HG03196 (cell line): Measurements from ENCODE around the gene NRTN.

Source experiments
- ATAC-seq: cut with Tn5 transposase; IDR thresholded peaks from one replicate; pipeline ENCODE4 v1.9.1; 2021; ENCODE audit not compliant: unreplicated experiment

Gene NRTN

DNA sequence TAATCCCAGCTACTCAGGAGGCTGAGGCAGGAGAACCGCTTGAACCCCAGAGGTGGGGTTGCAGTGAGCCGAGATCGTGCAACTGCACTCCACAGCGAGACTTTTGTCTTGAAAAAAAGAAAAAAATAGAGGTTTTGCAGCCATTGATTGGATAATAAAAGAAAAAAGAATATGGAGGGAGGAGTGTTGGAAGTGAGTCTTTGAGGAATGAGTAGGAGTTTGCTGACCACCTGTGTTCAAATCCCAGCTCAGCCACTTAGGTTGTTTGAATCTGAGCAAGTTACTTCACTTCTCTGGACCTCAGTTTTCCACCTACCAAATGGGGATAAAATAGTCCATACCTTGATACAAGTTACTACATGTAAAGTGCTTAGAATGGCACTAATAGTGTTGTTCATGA is 6.2 kb downstream of the NRTN start:
- no peak for ATAC-seq

DNA sequence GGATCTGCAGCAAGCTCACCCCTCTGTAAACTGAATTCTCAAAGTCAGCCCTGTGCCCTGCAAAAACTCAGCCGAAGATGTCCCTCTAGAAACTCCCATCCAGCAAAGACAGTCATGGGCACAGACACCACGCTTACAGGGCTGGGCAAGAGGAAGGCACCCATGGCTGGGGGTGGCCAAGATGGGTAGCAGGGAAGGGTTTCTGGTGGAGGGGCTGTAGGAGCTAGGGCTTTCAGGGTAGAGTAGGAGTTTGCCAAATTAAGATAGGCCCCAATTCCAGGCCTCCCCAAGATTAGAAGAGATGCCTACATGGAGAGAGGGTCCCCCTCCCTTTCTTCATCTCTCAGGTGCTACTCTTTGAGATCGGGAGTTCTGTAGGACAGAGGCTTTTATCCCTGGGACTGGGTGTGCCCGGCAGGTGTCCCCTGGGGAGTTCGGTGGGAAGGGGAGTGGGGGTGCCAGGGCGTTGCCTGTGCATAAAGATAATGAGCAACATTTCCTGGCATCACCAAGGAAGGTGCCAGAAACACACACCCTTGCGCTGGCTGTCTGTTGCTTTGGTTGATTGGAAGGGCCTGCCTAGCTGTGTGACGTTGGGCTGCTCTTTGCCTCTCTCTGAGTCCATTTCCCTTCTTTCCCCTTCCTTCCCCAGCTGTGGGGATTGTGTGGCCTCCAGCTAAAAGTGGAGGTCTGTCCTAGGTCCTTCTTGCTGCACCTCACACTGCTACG is 9.4 kb downstream of the NRTN start:
- ATAC-seq, result no peak

DNA sequence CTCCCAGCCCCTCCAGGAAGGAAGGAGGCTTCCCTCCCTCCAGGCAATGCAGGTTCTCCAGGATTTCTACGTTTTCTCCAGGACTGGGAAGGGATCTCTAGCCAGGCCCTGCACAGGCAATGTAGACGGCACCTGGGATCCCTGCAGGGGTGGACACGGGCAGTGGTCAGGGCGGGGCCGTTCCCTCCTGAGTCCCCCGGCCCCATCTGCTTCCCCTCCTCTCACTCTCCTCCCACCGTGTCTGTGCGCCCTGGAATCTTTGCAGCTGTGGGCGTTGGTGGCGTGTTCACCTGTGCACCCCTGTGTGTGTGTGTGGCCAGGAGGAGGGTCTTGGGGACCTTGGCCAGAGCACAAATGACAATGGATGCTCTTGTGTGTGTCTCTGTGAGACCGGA is 10.0 kb downstream of the NRTN start:
- ATAC-seq, result no peak

DNA sequence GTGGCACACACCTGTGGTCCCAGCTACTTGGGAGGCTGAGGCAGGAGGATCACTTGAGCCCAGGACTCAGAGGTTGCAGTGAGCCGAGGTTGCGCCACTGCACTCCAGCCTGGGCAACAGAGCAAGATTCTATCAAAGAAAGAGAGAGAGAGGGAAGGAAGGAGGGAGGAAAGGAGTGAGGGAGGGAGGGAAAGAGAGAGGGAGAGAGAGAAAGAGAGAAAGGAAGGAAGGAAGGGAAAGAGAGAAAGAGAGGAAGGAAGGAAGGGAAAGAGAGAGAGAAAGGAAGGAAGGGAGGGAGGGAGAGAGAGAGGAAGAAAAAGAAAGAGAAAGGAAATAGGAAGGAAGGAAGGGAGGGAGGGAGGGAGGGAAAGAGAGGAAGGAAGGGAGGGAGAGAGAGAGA is 12.4 kb downstream of the NRTN start:
- no peak for ATAC-seq

DNA sequence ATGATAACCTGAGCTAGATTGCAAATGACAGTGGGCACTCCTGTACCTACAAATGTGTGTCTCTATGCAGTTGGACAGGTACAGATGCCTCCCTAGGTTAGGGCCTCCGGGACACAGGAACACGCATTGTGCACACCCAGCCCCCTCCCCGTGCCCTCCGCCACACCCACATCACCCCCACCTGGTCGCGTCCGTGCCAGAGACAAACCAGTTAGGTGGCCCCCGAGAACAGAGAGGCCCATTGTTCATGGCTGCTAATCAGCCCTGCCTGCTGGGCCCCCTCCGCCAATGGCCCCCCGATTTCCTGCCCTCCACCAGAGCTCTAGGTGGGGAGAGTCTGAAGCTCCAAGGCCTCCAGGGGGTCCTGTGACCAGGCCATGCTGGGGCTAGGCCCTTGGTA is 13.7 kb downstream of the NRTN start:
- ATAC-seq, result no peak

DNA sequence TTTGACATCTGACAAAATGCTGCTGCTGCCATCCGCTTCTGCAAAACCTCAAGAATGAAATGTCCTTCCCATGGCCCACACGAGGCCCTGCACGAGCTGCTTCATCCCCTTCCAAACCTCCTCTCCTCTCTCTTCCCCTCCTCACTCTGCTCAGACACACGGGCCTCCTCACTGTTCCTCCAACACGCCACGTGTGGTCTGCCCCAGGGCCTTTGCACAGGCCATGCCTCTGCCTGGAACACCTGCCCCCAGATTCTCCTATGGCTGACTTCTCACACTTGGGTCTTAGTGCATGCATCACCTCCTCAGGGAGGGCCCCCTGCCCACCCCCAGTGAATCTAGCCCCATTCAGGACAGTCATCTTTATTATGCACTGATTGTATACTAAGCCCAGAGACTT is 15.9 kb downstream of the NRTN start:
- no peak for ATAC-seq

DNA sequence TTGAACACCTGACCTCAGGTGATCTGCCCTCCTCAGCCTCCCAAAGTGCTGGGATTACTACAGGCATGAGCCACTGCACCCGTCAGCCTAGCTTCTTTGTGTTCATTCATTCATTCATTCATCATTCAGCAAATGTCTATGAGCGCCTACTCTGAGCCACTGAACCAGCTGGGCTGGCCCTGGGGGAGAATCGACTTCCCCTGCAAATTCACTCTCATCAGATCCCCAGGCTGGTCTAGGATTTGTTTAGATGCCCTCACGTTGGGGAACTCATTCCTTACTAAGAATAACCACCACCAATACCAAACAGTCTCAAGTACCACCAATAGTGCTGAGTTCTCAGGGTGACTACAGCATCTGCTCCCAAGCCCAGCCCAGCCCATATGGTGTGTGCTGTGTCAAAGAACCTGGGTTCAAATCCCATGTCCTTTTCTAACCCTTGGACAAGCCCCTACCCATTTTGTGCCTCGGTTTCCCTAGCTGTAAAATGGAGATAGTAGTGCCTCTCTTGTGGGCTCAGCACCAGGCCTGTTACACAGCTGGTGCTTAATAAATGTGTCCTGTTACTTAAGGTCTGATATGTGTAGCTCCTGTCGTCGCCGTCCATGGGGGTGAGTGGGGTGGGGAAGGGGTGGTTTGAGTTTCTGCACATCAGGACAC is 16.8 kb downstream of the NRTN start:
- ATAC-seq, result no peak

DNA sequence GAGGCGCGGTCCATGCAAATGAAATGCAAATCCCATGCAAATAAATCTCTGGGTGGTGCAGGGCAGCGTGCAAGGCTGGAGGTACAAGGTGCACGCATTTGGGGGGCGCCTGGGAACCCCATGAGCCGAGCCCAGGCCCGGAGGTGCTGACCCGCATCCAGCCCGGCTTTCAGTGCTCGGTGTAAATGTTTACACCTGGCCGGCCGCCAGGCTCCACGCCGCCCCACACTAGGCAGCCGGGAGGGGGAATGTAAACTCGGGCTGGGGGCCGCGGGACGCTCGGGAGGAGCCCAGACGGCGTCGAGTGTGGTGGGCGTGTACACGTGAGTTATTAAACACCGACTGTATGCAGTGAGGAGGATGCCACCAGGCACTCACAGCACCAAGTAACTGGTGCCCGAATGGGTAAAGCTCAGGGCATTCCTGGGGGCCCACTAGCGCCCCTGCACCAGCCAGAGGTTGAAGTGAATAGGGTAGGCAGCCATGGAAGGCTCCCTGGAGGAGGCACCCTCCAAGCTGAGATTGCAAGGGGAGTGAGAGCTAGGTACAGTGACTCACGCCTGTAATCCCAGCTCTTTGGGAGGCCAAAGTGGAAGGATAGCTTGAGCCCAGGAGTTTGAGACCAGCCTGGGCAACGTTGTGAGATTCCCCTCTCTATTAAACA is 17.4 kb downstream of the NRTN start:
- no peak for ATAC-seq

DNA sequence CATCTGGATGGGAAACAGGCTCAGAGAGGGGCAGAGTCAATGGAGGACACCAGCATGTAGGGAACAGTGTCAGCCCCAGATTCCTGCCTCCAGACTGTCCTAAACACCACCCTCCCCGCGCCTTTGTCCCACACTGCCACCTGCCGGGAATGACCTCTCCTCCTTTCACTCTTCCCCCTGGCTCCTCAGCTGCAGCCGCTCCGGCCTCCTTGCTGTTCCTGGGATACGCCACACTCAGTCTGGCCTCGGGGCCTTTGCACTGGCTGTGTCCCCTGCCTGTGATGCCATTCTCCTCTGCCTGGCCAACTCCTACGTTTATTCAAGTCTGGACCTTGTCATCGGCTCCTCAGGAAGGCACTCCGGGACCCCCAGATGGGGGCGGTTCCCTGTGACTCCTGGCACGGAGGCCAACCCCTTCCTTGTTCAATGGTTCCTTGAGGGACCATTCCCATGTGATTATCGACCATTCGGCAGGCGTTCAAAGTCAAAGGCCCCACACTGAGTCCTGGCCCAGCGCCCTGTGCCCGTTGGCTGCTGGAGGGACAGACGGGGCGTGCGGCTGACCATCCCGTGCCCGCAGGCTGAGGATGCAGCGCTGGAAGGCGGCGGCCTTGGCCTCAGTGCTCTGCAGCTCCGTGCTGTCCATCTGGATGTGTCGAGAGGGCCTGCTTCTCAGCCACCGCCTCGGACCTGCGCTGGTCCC is 18.9 kb downstream of the NRTN start:
- ATAC-seq, result no peak

DNA sequence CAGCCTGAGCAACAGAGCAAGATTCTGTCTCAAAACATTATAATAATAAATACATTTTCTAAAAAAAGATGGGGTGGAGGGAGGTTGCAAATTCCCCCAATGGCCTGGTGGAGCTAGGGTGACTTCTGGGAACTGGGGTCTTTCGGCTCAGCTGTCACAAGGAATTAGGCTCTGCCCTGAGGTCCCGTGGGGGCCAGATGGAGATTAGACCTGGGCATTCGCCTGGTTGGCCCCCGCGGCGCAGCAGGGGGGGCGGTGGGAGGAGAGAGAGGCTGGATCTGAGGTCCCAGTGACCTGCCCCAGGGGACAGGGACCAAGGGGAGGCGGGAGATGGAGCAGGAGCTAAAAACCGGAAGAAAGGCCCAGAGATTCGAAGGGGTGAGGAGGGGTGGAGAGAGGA is 19.9 kb downstream of the NRTN start:
- no peak for ATAC-seq

DNA sequence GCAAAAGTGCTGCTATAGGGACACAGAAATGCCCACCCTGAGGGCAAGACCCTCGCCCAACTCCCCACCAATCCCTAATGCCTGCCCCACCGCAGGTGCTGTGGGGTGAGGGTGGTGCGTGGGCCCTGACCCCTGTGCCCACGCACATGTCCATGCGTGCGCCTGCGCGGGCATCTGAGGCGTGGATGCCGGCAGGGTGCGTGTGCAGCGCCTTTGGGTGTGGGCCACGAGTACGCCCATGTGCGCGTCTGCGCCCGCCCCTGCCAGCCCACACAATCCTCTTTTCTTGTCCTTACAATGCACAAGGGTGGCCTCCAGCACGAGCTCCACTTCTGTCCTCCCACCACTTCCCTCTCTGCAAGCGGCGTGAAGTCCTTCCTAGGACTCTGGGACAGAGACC is 20.3 kb downstream of the NRTN start:
- no peak for ATAC-seq

DNA sequence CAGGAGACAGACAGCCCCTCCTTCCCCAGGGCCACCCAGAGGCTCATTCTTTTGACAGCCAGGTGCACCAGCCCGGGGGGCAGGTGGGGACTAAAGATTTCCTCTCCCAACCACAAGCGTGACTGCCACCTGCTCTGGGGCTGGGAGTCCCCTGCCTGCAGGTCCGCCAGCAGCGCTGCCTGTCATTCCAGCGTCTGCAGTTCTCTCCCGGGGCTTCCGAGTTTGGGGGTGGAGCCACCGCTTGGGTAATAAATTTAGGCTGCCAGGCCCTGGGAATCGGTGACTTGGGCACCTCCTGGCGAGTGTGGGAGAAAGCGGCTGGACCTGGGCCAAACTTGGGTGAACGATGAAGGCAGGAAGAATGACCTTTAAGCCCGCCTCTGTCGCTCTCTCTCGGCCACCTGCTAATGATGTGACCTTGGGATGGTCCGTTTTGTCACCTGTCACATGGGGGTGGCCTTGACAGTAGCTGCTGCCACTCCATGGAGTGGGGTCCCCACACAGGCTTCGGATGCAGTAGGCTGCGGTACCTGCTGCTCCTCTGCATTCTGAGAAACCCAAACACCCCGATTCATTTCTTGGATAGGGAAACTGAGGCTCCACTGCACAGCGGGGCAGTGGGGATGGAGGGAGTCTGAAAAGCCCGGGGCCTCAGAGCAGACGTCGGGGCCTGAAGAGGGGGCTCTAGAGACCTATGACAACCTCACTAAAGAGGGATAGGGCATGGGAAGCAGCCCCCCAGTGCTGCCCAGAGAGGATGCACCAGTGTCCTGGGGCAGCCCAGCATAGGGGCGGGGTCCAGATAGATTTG is 21.9 kb downstream of the NRTN start:
- no peak for ATAC-seq

DNA sequence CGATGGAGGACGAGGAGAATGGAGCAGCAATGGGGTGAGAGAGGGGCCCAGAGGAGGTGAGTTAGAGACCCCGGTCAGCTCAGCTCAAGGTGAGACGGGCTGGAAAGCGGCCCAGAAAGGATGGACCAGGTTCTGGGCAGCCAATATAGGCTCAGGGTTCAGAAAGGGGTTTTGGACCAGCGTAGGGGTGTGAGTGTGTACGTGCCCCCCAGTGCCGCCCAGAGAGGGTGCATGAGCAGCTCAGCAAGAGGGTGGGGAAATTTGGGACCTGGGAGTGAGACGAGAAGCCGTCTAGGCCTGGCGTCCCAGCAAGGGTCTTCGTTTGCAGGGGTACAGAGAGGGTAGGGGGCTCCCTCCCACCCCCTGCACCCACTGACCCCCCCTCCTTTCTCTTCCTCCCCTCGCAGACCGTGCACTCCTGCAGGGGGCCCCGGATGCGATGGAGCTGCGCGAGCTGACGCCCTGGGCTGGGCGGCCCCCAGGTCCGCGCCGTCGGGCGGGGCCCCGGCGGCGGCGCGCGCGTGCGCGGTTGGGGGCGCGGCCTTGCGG is 22.5 kb downstream of the NRTN start:
- no peak for ATAC-seq

DNA sequence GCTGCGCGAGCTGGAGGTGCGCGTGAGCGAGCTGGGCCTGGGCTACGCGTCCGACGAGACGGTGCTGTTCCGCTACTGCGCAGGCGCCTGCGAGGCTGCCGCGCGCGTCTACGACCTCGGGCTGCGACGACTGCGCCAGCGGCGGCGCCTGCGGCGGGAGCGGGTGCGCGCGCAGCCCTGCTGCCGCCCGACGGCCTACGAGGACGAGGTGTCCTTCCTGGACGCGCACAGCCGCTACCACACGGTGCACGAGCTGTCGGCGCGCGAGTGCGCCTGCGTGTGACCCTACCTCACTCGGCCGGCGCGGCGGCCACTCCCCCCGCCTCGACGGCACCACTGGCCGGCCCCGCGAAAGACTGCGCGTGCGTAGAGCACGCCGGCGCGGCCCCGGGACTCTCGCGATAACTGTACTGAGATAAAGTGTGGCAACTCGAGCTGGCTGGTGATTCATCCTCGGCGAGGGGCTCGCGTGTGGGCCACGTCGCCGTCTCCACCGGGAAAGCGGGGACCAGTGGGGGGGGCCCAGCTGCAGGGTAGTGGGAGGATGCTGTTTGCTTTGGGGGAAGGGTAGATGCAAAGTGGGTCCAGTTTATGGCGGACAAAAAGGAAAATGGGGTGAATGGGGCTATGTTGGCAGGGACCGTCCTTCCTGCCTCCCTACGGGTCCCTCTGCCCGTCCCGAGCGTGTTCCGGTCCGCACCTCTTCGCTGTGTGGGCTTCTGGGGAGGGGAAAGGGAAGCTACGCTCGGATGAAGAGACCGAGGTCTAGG is 23.2 kb downstream of the NRTN start:
- peak; percentile 57 for ATAC-seq

DNA sequence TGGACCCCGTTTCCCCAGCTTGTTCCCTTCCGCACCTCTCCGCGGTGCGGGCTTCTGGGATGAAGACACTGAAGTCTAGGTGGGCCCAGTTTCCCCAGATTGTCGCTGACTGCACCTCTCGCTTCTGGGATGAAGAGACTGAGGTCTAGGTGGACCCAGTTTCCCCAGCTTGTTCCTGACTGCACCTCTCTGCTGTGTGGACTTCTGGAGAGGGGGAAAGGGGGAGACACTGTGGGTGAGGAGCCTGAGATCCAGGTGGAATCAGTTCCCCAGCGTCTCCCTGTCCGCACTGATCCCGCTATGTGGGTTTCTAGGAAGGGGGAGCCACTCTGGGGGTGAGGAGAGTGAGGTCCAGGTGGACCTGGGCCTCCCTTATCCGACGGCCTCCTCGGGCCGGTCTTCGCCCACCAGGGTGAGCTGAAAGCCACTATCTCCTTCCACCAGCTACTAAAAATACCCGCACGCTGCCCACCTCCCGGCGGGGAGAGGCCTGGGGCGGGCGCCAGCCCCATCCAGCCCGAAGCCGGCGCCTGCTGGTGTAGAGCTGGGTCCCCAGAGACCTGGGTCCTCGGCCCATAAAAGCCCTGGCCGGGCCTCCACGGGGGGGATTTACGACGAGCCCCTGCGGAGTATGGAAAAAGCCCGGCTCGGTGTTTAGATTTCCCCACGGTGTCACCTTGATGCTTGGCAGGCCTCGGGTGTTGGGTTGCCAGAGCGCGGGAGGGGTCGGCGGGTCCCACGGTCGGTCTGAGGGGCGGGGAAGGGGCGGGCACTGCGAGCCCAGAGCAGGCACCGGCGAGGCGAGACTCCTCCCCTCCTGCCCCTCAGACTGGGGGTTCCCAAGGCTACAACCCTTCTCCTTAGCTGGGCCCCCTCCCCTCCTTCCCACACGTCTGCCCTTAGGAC is 24.0 kb downstream of the NRTN start:
- no peak for ATAC-seq

DNA sequence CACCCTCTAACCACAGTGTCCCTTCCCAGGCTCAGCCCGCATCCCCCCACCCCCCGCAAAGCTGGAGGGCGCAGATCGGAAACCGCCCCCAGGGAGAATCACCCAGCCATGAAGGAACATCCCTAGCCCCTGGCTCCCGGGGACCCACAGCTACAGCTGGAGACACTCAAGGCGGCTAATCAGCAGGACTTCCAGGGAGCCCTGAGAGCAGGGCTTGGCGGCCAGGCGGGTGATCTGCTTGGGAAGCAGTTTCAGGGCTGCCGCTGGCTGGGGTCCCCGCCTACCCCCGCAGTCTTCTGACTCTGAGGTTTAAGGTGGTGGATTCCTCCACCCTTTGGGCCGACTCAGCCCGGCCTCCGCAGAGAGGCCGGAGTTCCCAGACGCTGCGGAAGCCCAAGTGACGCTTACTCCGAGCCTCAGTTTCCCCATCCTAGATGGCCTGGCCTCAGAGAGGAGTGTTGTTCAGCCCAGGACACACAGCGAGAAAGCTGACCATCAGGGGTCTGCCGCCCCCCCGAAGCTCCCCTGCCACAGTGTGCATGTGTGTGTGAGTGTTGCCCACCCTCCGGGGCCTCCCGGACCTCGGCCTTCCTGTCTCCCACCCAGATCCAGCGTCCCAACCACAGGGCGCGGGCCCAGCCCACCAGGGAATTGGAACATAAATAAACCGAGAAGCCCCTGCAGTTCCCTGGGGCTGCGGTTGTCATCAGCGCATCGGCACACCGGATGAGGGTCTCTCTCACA is 24.9 kb downstream of the NRTN start:
- ATAC-seq, result no peak

DNA sequence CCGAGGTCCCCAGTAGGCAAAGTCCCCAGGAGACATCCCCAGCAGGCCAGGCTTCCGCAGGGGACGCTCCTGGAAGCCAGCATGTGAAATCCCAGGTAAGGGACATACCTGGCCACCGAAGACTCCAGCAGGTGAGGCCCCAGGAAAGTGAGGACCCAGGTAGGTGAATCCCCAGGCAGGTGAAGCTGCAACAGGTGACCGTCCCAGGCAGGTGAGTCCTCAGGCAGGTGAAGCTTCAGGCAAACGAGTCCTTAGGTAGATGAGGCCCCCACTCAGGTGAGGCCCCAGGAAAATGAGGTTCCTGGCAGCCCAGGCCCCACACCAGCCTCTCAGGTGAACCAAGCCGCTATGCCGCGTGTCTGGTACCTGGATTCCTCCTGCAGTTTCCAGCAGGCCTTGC is 26.3 kb downstream of the NRTN start:
- no peak for ATAC-seq

DNA sequence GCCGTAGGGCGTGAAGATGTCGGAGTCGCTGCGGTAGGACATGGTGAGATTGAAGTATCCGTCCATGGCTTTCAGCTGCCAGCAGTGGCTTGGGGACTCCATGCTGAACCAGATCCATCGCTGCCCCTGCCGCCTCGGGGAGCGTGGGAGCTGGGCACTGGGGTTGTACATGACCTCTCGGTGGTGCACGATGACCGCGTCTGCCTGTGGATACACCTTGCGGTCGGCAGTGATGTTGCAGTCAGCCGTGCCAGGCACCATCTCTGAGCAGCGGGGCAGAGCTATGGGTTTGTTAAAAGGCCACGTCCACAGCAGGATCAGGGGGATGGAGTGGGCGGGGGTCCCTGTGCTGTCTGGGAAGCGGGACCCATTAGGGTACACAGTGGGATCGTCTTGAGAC is 27.2 kb downstream of the NRTN start:
- no peak for ATAC-seq
